ENCODE measurements around the gene SETBP1. TPM values are rescaled to one million over a fixed set of nuclear protein-coding genes. Genes with fewer than 3 reads are reported as not detected.

Gene SETBP1
- total RNA-seq, 1 experiment from 2014 or later, result 14.0 TPM

DNA sequence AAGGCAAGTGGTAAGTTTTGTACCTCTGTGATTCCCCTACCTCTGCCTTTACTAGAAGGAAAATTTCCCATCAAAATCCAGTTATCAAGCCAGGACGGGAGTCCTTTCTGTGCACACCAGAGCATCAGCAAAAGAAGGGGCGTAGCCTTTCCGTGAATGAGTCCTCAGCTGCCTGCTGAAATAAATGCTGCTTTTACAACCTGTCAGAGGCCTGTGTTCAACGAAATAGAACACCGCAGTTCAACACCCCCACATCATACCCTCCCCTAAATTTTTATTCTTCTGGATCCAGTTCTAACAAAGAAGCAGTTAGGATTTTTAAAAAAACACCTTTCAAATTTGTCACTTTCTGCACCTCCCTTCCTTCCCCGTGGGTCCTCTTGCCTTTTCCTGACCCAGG, 135.8 kb downstream of the SETBP1 start:
- intact Hi-C loops (cut with micrococcal nuclease; ENCODE audit: unreplicated experiment), result no loop called here
- Histone ChIP-seq H3K27me3 (replicated peaks; ENCODE audit: insufficient read depth, low read depth, low read length, poor library complexity) (no peaks in the 10 kb centered on the region), H3K4me3 (ENCODE audit: low read depth, low read length, poor library complexity, severe bottlenecking) (no peak overlapping the region), H3K4me1 (ENCODE audit: insufficient read depth, low read length, poor library complexity, severe bottlenecking) (no peaks in the 10 kb centered on the region), H3K36me3 (ENCODE audit: insufficient read depth, low read length, poor library complexity, severe bottlenecking) (no peaks in the 10 kb centered on the region), H3K9me3 (ENCODE audit: low read depth, low read length, poor library complexity, severe bottlenecking) (no peaks in the 10 kb centered on the region), H3K27ac (ENCODE audit: low read depth, low read length, poor library complexity, severe bottlenecking) (no peak overlapping the region)
- CTCF ChIA-PET, result no interaction called here
- TF ChIP-seq, protein P1, sequence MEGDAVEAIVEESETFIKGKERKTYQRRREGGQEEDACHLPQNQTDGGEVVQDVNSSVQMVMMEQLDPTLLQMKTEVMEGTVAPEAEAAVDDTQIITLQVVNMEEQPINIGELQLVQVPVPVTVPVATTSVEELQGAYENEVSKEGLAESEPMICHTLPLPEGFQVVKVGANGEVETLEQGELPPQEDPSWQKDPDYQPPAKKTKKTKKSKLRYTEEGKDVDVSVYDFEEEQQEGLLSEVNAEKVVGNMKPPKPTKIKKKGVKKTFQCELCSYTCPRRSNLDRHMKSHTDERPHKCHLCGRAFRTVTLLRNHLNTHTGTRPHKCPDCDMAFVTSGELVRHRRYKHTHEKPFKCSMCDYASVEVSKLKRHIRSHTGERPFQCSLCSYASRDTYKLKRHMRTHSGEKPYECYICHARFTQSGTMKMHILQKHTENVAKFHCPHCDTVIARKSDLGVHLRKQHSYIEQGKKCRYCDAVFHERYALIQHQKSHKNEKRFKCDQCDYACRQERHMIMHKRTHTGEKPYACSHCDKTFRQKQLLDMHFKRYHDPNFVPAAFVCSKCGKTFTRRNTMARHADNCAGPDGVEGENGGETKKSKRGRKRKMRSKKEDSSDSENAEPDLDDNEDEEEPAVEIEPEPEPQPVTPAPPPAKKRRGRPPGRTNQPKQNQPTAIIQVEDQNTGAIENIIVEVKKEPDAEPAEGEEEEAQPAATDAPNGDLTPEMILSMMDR (conservative IDR thresholded peaks at IDR 0.05; ENCODE audit: low read depth, low read length), result no peak
- no peak for TF ChIP-seq EZH2 (IDR thresholded peaks at IDR 0.05; ENCODE audit: borderline replicate concordance, low read depth, low read length, poor library complexity, severe bottlenecking)
- POLR2A ChIA-PET (ENCODE audit: low non-redundant PET), result no interaction called here
- DNase-seq (ENCODE audit: low spot score), result no peak
- BruUV-seq (replicated peaks), result no TSS peak

GRCh38 chr18:44817831-44818473, 137.3 kb downstream of the SETBP1 start:
- no peaks in the 10 kb centered on the region for H3K27me3 ChIP-seq (replicated peaks; ENCODE audit: insufficient read depth, low read depth, low read length, poor library complexity)
- intact Hi-C loops (cut with micrococcal nuclease; ENCODE audit: unreplicated experiment), result no loop called here
- no peaks in the 10 kb centered on the region for H3K4me1 ChIP-seq (ENCODE audit: insufficient read depth, low read length, poor library complexity, severe bottlenecking)
- TF ChIP-seq, protein P1 (conservative IDR thresholded peaks at IDR 0.05; ENCODE audit: low read depth, low read length), result no peak
- no peak for TF ChIP-seq EZH2 (IDR thresholded peaks at IDR 0.05; ENCODE audit: borderline replicate concordance, low read depth, low read length, poor library complexity, severe bottlenecking)
- H3K27ac ChIP-seq (ENCODE audit: low read depth, low read length, poor library complexity, severe bottlenecking), result no peak overlapping the region
- POLR2A ChIA-PET (ENCODE audit: low non-redundant PET), result no interaction called here
- no peak overlapping the region for H3K4me3 ChIP-seq (ENCODE audit: low read depth, low read length, poor library complexity, severe bottlenecking)
- DNase-seq (ENCODE audit: low spot score), result no peak
- CTCF ChIA-PET, result no interaction called here
- no TSS peak for BruUV-seq (replicated peaks)
- no peaks in the 10 kb centered on the region for H3K9me3 ChIP-seq (ENCODE audit: low read depth, low read length, poor library complexity, severe bottlenecking)
- no peaks in the 10 kb centered on the region for H3K36me3 ChIP-seq (ENCODE audit: insufficient read depth, low read length, poor library complexity, severe bottlenecking)

GRCh38 chr18:44818668-44819403, 138.1 kb downstream of the SETBP1 start:
- ChIA-PET POLR2A (ENCODE audit: low non-redundant PET) (no interaction called here), CTCF (no interaction called here)
- H3K36me3 ChIP-seq (ENCODE audit: insufficient read depth, low read length, poor library complexity, severe bottlenecking), result no peaks in the 10 kb centered on the region
- H3K4me3 ChIP-seq (ENCODE audit: low read depth, low read length, poor library complexity, severe bottlenecking), result no peak overlapping the region
- intact Hi-C loops (cut with micrococcal nuclease; ENCODE audit: unreplicated experiment), result no loop called here
- BruUV-seq (replicated peaks), result no TSS peak
- no peak overlapping the region for H3K27ac ChIP-seq (ENCODE audit: low read depth, low read length, poor library complexity, severe bottlenecking)
- H3K27me3 ChIP-seq (replicated peaks; ENCODE audit: insufficient read depth, low read depth, low read length, poor library complexity), result no peaks in the 10 kb centered on the region
- no peak for DNase-seq (ENCODE audit: low spot score)
- TF ChIP-seq, protein P1 (conservative IDR thresholded peaks at IDR 0.05; ENCODE audit: low read depth, low read length), result no peak
- no peaks in the 10 kb centered on the region for H3K4me1 ChIP-seq (ENCODE audit: insufficient read depth, low read length, poor library complexity, severe bottlenecking)
- H3K9me3 ChIP-seq (ENCODE audit: low read depth, low read length, poor library complexity, severe bottlenecking), result no peaks in the 10 kb centered on the region
